Stimulated activated CD8-positive, alpha-beta memory T cell treated with anti-CD3 and anti-CD28 coated beads, Interleukin-4, amount 100 ng/mL, for 4 hours (primary cell): Measurements from ENCODE around the gene HNRNPL.

Experiments used
- DNase-seq, 2 donors: peaks; one replicate each; pipeline ENCODE4 v3.0.0-alpha.2; 2020; ENCODE audit warnings: low read depth in 2 of 2, low spot score in 1 of 2

The HNRNPL gene

DNA sequence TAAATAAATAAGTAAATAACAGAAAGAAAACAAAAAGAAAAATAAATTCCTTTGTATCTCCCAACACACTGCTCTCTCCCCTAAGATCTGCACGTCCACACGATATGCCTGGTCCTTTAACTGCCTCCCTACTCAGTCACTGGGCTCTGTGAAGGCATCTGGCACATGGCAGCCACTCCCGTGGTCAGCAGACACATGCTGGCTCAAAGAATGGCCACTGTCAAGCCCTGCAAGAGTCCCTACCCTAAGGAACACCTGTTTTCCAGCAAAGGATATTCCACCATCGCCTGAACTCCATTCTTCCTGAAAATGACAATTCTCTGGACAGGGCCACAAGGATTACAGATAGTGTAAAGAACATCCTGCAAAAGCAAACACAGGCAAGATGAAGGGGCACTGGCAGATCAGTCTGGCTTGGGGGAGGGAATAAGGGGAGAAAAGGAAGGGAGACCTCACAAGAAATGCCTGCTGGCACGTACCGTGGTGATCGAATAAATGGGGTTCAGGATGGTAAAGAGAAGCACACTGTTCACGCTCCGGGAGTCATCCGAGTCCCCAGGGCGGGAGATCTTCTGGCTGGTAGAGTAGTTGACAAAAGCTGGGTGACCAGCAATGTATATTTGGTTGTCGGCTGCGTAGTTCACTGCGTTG lies 4.3 kb downstream of the HNRNPL start:
- DNase-seq, result no peak

DNA sequence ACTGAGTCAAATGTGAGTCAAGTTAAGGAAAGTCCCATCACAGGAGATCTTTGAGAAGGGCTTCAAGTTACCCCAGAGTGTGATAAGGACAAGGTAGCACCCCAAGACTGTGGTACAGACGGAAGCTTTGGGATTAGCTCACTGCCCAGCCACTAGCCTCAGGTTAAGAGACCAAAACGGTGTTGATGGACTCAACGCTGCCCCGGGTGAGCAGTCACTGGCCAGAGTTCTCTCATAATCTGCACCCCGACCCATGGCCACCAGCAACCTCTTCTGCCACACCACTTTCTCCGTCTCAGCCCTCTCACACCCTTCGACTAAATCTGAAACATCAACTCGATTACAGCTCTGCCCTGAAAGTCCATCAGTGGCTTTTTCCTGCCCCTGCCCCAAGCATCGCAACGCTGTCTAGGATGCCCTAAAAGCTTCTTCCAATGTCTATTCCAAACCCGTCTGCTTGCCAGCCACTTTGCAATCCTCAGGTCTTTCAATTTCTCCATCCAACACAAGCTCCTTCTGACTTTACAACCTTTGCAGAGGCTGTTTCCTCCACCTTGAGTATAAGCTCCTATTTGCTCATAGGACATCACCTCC lies 5.6 kb downstream of the HNRNPL start:
- no peak for DNase-seq

DNA sequence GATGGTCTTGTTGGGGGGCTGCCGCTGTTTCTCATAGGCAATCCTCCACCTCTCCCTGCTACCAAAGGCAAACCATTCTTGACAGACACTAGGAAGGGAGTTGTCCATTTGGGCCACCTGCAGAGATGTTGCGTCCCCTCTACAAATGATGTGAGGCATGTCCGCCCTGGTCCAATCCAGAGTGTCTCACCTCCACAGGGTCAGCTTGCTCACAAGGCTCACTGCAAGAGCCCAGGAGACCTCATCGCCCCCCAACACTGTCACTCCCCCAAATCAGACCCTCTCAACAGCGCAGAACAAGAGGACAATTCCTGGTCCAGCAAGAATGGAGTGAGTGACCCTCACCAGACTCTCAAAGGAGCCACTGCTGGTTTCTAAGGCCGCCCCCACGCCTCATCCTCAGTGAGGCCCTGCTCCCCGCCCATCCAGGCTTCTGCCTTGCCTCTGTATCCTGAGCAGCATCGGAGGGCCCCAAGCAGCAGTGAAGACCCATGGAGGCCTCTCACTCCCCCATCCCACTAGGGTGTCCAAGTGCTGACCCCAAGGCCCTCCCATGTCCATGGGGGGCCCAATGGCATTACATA lies 6.5 kb downstream of the HNRNPL start:
- no peak for DNase-seq

DNA sequence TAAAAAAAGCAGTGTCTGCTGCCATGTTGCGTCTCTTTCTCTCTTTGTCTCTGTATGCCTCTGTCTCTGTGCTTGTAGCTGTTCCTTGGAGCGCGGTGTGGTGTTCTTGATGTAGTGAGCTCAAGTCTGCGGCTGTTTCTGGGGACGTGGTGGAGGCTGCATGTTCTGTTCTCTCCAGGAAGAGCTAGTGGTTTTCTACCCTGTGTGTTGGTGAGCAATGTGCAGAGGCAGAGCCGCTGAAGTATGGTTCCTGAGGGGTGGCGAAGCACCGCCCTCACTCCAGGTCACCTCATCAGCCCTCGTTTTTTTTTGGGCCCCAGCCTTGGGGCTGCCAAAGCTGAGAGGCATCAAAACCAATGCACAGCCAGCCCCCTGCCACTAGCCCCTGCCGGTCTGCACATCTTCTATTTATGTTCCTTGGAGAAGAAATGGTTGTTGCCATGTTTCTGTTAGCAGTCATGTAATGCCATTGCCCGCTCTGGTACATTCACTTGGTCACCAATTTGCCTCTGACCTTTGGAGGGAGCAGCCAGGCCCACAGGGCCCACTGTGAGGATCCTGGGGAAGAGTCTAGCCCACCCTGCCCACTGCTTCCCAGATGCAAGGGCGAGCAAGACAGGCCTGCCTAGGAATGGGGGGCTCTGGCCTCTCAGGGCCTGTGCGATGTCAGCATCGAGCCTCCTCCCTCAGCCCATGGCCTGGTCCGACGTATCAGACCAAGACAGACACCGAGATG lies 7.2 kb downstream of the HNRNPL start:
- peak in 1 of 2 donors; percentile 24 for DNase-seq

DNA sequence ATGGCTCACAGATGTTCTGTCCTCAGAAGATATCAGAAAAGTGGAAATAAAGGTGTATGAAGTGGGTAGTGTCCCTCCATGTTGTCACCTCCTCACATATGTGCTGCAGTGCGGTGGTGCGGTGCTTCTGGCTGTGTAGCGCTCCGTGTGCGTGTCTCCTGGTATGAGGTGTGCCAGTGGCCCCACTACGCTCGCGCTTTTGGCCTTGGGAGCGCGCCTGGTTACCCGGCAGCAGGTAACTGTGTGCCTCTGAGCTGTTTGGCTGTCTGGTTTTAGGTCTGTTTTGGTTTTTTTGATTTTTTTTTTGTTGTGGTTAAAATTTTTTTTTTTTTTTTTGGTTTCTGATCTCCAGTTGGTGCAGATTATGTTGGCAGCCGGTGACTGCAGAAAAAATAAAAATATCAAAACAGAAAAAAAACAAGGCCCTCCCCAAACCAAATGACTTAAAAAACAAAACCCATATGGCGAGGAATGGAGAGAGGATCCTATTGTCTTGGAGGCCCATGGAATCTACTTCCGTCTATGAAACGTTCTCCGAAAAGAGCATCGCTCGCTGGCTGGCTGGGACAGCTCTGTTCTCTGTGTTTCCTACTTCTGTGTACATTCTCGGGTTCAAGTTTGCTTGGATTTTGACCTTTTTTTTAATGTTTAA lies 7.9 kb downstream of the HNRNPL start:
- no peak for DNase-seq

DNA sequence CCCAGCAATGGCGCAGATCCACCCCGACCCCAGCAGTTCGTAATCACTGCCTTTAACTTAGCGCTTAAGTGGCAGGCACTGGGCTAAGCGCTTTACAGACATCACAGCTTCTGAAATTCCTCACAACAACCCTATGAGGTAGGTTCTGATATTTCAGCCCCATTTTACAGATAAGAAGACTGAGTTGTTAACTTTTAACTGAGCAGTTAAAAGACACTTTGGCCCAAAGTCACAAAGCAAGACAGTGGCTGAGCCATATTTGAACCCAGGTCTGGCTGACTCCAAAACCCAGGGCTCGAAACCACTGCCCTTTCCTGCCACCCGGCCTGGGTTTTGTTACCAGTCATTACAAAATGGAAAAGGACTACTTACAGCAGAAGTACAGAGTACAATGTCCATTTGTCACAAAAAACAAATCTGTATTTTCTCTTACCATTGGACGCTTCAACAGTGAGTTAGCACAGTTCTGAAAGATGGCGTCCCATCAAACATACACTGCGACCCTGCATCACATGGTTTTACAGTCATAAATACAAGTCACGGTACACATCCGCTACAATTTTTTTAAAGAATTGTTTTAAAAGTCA lies 8.5 kb downstream of the HNRNPL start:
- DNase-seq, result no peak

DNA sequence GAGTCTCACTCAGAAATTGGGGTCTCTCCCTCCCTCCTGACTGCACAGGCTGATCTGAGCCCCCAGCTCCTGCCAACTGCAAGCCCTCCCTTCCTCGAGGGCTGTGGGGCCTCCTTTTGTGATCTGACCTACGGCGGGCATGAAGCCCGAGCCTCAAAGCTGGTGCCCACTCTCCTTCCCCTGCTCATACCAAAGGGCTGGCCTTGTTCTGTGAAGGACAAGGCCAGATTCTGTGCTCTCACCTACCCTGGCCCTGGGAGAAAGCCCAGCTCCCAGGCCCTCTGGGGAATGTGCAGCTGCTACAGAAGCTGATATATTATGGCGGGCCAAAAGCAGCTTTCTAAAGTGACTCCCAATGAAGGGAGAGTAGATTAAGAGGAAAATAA lies 9.2 kb downstream of the HNRNPL start:
- DNase-seq, result no peak

DNA sequence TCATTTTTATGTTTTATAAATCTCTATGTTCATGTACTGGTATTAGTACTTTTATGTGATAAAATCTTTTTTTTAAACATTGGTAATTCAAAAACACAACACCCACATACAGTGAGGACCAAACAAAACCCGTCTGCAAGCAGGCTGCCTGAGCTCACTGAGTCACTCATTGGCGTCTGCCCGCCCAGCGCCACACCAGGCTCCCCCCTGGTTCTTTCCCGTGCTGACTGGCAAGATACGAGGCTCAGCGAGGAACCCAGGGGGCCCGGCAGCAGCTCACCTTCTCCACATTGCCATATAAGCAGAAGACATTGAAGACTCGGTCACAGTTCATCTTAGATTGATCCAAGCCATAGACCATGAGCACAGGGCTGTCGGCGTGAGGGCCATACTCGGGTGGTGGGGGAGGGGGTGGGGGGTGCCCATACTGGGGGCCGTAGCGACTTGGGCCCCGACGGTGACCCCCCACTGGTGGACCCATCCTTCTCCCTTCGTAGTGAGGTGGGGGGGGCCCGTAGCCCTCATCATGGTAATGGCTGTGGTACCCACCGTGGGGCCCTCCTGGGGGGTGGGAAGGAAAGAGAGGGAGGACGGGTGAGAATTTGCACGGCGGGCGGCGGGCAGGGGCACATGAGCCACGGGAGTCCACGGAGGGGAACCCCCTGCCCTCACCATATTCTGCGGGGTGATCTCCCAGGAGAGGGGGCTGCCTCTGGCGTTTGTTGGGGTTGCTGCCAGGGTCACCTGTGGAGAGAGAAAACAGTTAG lies 9.8 kb downstream of the HNRNPL start:
- DNase-seq, result no peak

DNA sequence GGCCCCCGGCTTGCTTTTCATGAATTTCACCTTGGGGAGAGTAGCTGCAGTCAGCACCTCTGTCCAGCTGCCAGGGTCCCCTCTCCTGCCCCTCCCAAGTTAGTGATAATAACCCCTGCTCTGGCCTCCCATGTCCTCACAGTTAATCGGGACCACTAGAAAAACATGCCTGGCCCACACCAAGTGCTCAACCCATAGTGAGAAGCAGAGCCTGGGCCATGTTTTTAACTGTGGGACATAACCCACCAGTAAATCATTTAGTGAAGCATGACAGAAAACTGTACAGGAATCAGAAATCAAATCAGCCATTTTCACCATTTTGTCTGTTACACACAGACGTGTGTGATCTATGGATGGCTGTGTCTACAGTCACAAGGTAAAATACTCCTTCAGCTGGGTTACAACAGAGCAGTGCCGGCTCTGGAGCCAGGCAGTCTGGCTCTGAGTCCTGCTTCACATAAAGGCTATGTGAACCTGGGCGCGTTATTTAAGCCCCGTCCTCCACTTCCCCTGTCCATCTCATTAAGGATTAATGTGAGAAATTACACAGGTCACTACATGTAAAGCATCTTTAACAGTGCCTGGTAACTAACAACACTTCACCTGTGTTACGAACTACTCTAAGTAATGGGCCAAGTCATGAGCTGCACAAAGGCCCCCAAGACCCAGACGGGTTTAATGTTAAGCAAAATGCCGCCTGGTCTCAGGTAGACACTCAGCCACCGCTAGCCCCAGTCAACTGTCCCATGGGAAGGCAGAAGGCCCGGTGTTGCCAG lies 10.6 kb downstream of the HNRNPL start:
- DNase-seq, result no peak

DNA sequence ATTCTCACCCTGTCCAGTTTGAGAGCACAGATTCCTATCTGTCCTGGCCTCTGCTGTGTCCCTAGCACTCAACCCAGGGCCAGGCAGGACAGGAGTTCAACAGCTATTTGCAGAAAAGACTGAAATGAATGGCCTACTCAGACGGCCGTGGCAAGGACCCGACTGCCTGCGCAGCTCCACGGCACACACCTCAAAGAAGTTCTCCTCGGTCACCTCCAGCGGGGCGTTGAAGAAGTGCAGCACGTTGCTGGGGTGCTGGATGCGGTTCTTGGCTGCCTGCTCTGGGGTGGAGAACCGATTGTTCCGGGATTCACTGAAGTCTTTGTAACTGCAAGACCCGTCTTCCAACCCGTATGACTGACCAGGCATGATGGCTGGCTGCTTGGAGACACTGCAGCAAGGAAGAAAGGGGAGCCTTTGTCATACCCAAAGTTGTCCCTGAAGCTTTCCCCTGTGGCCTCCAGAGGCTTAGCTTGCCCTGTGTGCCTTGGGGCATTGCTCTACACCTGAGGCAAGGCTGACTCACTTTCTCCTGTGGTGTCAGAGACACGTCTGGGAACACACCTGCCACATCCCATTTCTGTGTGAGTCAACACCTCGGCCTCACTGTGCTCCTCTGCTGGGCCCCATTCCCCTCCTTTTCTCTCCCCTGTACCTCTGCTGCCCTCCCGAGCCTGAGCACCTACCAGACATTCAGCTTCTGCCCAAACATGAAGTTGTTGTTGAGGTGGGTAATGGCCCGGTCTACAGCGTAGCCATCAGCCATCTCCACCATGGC lies 11.4 kb downstream of the HNRNPL start:
- peak; percentile 31 to 44 for DNase-seq

DNA sequence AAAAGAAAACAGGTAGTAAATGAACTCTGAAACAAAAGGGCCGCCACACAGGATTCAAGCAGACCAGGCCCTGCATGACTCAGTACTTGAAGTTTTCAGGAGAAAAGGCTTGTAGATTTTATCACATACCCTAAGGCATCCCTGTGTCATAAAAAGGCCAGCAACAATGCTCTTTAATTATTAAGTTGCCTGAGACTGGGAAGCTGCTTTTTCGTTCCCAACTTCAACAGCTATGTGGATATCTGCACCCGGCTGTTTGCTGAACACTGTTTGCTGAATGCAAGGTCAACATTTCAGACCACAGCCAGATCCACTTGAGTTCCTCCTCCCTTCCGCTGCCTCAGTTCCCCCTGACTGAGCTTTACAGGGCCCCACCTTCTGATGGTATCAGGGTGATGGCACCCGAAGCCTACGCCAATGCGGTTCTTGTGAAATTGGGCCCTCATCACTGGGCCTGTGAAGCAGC lies 12.1 kb downstream of the HNRNPL start:
- DNase-seq, result no peak

DNA sequence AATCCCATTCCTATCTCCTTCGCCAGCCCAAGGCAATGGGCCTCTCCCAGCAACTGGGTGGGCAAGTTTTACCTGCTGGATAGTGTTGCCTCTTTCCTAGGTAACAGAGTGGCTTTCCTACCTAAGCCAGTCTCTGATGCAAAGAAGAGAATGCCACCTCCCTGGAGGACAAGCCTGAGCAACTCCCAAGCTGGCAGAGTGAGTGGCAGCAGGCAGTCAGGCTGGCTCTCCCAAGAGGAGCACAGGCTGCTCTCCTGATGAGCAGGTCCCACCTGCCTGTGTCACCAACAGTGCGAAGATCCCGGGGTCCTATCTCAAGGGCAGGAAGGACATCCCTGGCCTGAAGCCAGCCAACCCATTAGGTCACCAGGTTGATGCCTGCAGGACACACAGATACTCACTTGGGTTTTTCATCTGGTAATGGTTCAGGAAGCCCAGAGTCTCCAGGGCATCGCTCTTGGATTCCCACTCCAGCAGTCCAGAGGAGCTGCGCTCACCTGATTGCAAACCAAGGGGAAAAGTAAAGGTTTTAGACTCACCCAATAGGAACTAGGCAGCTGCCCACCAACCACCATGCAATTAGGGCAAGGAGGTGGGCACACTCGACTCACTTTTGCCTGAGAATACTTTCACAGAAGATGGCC lies 12.7 kb downstream of the HNRNPL start:
- no peak for DNase-seq

DNA sequence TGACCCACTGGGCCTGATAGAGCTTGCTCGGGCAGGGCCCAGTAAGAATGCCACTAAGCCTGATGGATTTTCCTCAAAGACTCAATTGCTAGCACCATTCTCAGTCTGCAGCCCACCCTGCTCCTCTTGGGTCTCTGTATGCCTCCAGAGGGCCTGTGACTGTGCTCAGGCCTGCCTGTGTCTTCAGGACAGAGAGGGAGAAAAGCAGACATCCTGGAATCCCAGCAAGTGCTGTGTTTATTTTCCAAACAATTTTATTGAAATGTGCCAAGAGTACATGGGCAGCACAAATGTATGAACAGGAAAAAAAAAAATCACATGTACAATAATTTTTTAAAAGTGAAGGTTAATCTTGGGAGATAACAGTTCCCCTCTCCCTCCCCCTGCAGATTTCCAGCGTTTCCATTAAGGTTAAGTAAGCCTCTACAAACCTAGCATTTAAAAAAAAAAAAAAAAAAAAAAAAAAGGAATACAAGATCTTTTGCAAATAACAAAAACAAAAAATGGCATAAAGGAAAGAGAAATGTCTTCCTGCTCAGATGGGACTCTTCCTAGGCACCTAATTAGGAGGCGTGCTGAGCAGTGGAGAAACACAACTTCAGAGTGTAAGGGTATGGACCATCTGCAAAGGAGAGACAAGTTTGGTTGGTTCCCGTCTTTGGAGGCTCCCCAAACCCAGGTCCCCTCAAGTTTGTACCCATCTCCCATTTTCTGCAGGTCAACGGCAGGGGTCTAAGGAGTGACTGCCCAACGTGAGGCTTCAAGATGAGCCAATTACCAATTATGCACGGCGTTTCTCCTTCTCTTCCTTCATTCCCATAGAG lies 13.4 kb downstream of the HNRNPL start:
- no peak for DNase-seq

DNA sequence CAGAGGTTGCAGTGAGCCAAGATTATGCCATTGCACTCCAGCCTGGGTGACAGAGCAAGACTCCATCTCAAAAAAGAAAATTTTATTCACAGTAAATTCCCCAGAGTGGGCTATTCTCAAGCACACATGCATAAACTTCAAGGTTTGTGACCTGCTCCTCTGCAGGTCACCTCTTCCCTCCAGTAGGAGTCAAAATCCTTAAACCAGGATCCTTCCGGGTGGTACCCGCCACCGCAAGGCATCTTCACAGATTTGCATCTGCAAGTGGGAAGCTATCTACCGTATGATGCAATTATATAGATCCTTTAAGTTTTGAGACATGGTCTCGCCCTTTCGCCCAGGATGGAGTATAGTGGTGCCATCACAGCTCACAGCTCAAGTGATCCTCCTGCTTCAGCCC lies 15.2 kb downstream of the HNRNPL start:
- DNase-seq, result no peak

DNA sequence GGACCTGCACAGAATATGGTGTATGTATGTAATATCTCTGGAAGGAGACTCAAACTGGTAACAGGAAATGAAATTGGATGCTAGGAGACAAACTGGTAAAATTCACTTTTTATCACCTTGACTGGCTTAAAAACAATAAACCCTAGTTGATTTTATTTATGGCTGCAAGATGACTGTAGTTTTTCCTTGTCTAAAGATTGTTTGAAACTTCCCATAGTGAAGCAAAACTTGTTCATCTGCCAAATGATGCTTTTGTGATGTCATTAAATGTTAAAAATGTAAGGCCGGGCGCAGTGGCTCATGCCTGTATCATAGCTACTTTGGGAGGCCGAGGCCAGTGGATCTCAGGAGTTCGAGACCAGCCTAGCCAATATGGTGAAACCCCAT lies 15.7 kb downstream of the HNRNPL start:
- DNase-seq, result no peak

DNA sequence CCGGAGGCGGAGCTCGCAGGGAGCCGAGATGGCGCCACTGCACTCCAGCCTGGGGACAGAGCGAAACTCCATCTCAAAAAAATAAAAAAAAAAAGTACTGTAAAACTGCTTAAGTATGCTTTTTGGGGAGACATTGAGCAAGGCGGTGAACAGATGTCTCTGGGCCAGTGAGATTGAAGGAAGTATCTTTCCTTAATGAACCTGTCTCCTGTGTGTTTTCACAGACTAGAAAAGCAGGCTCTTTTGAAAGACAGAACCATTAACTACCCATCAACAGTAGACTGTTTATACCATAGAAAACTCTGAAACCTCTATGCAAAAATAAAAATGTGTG lies 16.7 kb downstream of the HNRNPL start:
- no peak for DNase-seq

DNA sequence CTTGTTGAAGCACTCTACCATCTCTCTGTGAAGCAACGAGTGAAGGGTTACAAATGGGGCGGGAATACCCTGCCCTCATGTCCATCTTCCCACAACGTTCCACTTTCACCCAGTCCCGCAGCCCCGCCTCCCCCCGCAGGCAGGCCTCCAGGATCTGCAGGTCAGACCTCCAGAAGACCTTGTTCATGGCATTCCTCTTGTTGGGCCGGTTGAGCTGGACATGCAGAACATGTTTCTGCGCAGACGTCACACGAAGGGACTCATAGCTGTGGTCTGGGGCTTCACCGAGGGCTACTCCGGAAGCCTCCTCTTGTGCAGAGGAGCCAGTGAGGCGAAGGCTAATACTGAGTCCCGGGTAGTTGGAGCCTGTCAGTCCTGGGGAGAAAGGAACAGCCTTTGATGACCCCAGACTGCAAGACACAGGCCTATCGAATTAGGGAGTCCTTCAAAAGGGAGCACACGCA lies 18.6 kb downstream of the HNRNPL start:
- no peak for DNase-seq
